Measurements from ENCODE around the gene SLC25A24.
"Not testable (repeated sequence)": the region's sequence is repeated elsewhere in the genome, so short reads cannot be mapped to it uniquely, and the experiment has no call there.

SLC25A24 gene

GRCh38 chr1:108152782-108153222 is 47.3 kb downstream of the SLC25A24 start:
- DNase-seq (ENCODE audit: low read depth, low spot score): no peak
- H3K9ac ChIP-seq (ENCODE audit: insufficient read length, low read depth): no peak overlapping the region
- TF ChIP-seq SUZ12 (IDR thresholded peaks at IDR 0.05; ENCODE audit: extremely low read depth, insufficient read depth, insufficient read length): no peak
- TF ChIP-seq ZNF274 (IDR thresholded peaks at IDR 0.05; ENCODE audit: low read depth, low read length): no peak
- no peak for TF ChIP-seq YY1 (IDR thresholded peaks at IDR 0.05; ENCODE audit: insufficient read depth, insufficient read length)
- H3K9me3 ChIP-seq (ENCODE audit: insufficient read depth, low read length): no peaks in the 10 kb centered on the region
- no peaks in the 10 kb centered on the region for H3K4me1 ChIP-seq (ENCODE audit: insufficient read depth, insufficient read length)
- peaks cover 98% of the 10 kb centered on the region for H3K36me3 ChIP-seq (ENCODE audit: insufficient read depth, insufficient read length, low read length)
- H3K4me3 ChIP-seq (ENCODE audit: insufficient read length, low read depth): no peak overlapping the region
- no peaks in the 10 kb centered on the region for H3K27me3 ChIP-seq (ENCODE audit: insufficient read depth, insufficient read length)

GRCh38 chr1:108151548-108151947 is 48.6 kb downstream of the SLC25A24 start:
- H3K36me3 ChIP-seq (ENCODE audit: insufficient read depth, insufficient read length, low read length): peaks cover 92% of the 10 kb centered on the region
- no peak overlapping the region for H3K9ac ChIP-seq (ENCODE audit: insufficient read length, low read depth)
- no peaks in the 10 kb centered on the region for H3K9me3 ChIP-seq (ENCODE audit: insufficient read depth, low read length)
- no peak overlapping the region for H3K4me3 ChIP-seq (ENCODE audit: insufficient read length, low read depth)
- no peak for DNase-seq (ENCODE audit: low read depth, low spot score)
- TF ChIP-seq YY1 (IDR thresholded peaks at IDR 0.05; ENCODE audit: insufficient read depth, insufficient read length): no peak
- TF ChIP-seq ZNF274 (IDR thresholded peaks at IDR 0.05; ENCODE audit: low read depth, low read length): no peak
- TF ChIP-seq SUZ12 (IDR thresholded peaks at IDR 0.05; ENCODE audit: extremely low read depth, insufficient read depth, insufficient read length): no peak
- no peaks in the 10 kb centered on the region for H3K27me3 ChIP-seq (ENCODE audit: insufficient read depth, insufficient read length)
- H3K4me1 ChIP-seq (ENCODE audit: insufficient read depth, insufficient read length): no peaks in the 10 kb centered on the region

- peaks cover 80% of the 10 kb centered on the region for H3K36me3 ChIP-seq (ENCODE audit: insufficient read depth, insufficient read length, low read length)
- H3K4me1 ChIP-seq (ENCODE audit: insufficient read depth, insufficient read length): no peaks in the 10 kb centered on the region
- no peaks in the 10 kb centered on the region for H3K27me3 ChIP-seq (ENCODE audit: insufficient read depth, insufficient read length)
- no peaks in the 10 kb centered on the region for H3K9me3 ChIP-seq (ENCODE audit: insufficient read depth, low read length)
- H3K4me3 ChIP-seq (ENCODE audit: insufficient read length, low read depth): no peak overlapping the region
- no peak overlapping the region for H3K9ac ChIP-seq (ENCODE audit: insufficient read length, low read depth)
- DNase-seq (ENCODE audit: low read depth, low spot score): no peak
- TF ChIP-seq SUZ12 (IDR thresholded peaks at IDR 0.05; ENCODE audit: extremely low read depth, insufficient read depth, insufficient read length) (no peak), ZNF274 (IDR thresholded peaks at IDR 0.05; ENCODE audit: low read depth, low read length) (no peak), YY1 (IDR thresholded peaks at IDR 0.05; ENCODE audit: insufficient read depth, insufficient read length) (no peak)
These were observed 50.2 kb downstream of the SLC25A24 start for GRCh38 chr1:108149796-108150467.

- not testable (repeated sequence) for H3K4me3 ChIP-seq (ENCODE audit: insufficient read length, low read depth); H3K4me1 ChIP-seq (ENCODE audit: insufficient read depth, insufficient read length); H3K27me3 ChIP-seq (ENCODE audit: insufficient read depth, insufficient read length); DNase-seq (ENCODE audit: low read depth, low spot score); H3K9me3 ChIP-seq (ENCODE audit: insufficient read depth, low read length); H3K9ac ChIP-seq (ENCODE audit: insufficient read length, low read depth)
- H3K36me3 ChIP-seq (ENCODE audit: insufficient read depth, insufficient read length, low read length): peaks cover 60% of the 10 kb centered on the region
These were observed 55.6 kb downstream of the SLC25A24 start for GRCh38 chr1:108144569-108144968.

- no peaks in the 10 kb centered on the region for H3K9me3 ChIP-seq (ENCODE audit: insufficient read depth, low read length)
- no peak overlapping the region for H3K9ac ChIP-seq (ENCODE audit: insufficient read length, low read depth)
- TF ChIP-seq SUZ12 (IDR thresholded peaks at IDR 0.05; ENCODE audit: extremely low read depth, insufficient read depth, insufficient read length) (no peak), YY1 (IDR thresholded peaks at IDR 0.05; ENCODE audit: insufficient read depth, insufficient read length) (no peak), ZNF274 (IDR thresholded peaks at IDR 0.05; ENCODE audit: low read depth, low read length) (no peak)
- no peaks in the 10 kb centered on the region for H3K4me1 ChIP-seq (ENCODE audit: insufficient read depth, insufficient read length)
- no peak overlapping the region for H3K4me3 ChIP-seq (ENCODE audit: insufficient read length, low read depth)
- peaks cover 57% of the 10 kb centered on the region for H3K36me3 ChIP-seq (ENCODE audit: insufficient read depth, insufficient read length, low read length)
- DNase-seq (ENCODE audit: low read depth, low spot score): no peak
- H3K27me3 ChIP-seq (ENCODE audit: insufficient read depth, insufficient read length): no peaks in the 10 kb centered on the region
These were observed 57.3 kb downstream of the SLC25A24 start for GRCh38 chr1:108142773-108143394.

GRCh38 chr1:108142258-108142657 is 57.9 kb downstream of the SLC25A24 start:
- no peak overlapping the region for H3K9ac ChIP-seq (ENCODE audit: insufficient read length, low read depth)
- H3K27me3 ChIP-seq (ENCODE audit: insufficient read depth, insufficient read length): no peaks in the 10 kb centered on the region
- peaks cover 57% of the 10 kb centered on the region for H3K36me3 ChIP-seq (ENCODE audit: insufficient read depth, insufficient read length, low read length)
- DNase-seq (ENCODE audit: low read depth, low spot score): no peak
- H3K9me3 ChIP-seq (ENCODE audit: insufficient read depth, low read length): no peaks in the 10 kb centered on the region
- TF ChIP-seq ZNF274 (IDR thresholded peaks at IDR 0.05; ENCODE audit: low read depth, low read length): no peak
- TF ChIP-seq SUZ12 (IDR thresholded peaks at IDR 0.05; ENCODE audit: extremely low read depth, insufficient read depth, insufficient read length): no peak
- no peak for TF ChIP-seq YY1 (IDR thresholded peaks at IDR 0.05; ENCODE audit: insufficient read depth, insufficient read length)
- H3K4me1 ChIP-seq (ENCODE audit: insufficient read depth, insufficient read length): no peaks in the 10 kb centered on the region
- no peak overlapping the region for H3K4me3 ChIP-seq (ENCODE audit: insufficient read length, low read depth)

GRCh38 chr1:108141621-108142020 is 58.5 kb downstream of the SLC25A24 start:
- H3K9ac ChIP-seq (ENCODE audit: insufficient read length, low read depth): no peak overlapping the region
- H3K36me3 ChIP-seq (ENCODE audit: insufficient read depth, insufficient read length, low read length): peaks cover 62% of the 10 kb centered on the region
- H3K27me3 ChIP-seq (ENCODE audit: insufficient read depth, insufficient read length): no peaks in the 10 kb centered on the region
- DNase-seq (ENCODE audit: low read depth, low spot score): no peak
- no peaks in the 10 kb centered on the region for H3K9me3 ChIP-seq (ENCODE audit: insufficient read depth, low read length)
- H3K4me1 ChIP-seq (ENCODE audit: insufficient read depth, insufficient read length): no peaks in the 10 kb centered on the region
- no peak overlapping the region for H3K4me3 ChIP-seq (ENCODE audit: insufficient read length, low read depth)
- TF ChIP-seq YY1 (IDR thresholded peaks at IDR 0.05; ENCODE audit: insufficient read depth, insufficient read length) (no peak), ZNF274 (IDR thresholded peaks at IDR 0.05; ENCODE audit: low read depth, low read length) (no peak), SUZ12 (IDR thresholded peaks at IDR 0.05; ENCODE audit: extremely low read depth, insufficient read depth, insufficient read length) (no peak)

All from NT2/D1 (cell line).